Measurements from ENCODE around the gene RPTOR.
"Not testable (repeated sequence)": the region's sequence is repeated elsewhere in the genome, so short reads cannot be mapped to it uniquely, and the experiment has no call there.

The RPTOR gene

GRCh38 chr17:80687839-80688238 is 143.2 kb downstream of the RPTOR start:
- DNase-seq (ENCODE audit: low read depth in 2 of 2, low spot score in 1 of 2) = no peak

- no peak for DNase-seq (ENCODE audit: low read depth in 2 of 2, low spot score in 1 of 2)
Measured at GRCh38 chr17:80689129-80689619, 144.5 kb downstream of the RPTOR start.

GRCh38 chr17:80691784-80692183 is 147.1 kb downstream of the RPTOR start:
- DNase-seq (ENCODE audit: low read depth in 2 of 2, low spot score in 1 of 2) = no peak

- DNase-seq (ENCODE audit: low read depth in 2 of 2, low spot score in 1 of 2) = no peak
Measured at GRCh38 chr17:80692931-80693467, 148.4 kb downstream of the RPTOR start.

- DNase-seq (ENCODE audit: low read depth in 2 of 2, low spot score in 1 of 2) = no peak
Measured at GRCh38 chr17:80693511-80693910, 148.9 kb downstream of the RPTOR start.

- DNase-seq (ENCODE audit: low read depth in 2 of 2, low spot score in 1 of 2) = no peak
Measured at GRCh38 chr17:80694085-80694991, 149.7 kb downstream of the RPTOR start.

- no peak for DNase-seq (ENCODE audit: low read depth in 2 of 2, low spot score in 1 of 2)
Measured at GRCh38 chr17:80694992-80695912, 150.6 kb downstream of the RPTOR start.

GRCh38 chr17:80695979-80696378 is 151.3 kb downstream of the RPTOR start:
- DNase-seq (ENCODE audit: low read depth in 2 of 2, low spot score in 1 of 2) = no peak

GRCh38 chr17:80696456-80696855 is 151.8 kb downstream of the RPTOR start:
- DNase-seq (ENCODE audit: low read depth in 2 of 2, low spot score in 1 of 2) = no peak

GRCh38 chr17:80696964-80697363 is 152.3 kb downstream of the RPTOR start:
- DNase-seq (ENCODE audit: low read depth in 2 of 2, low spot score in 1 of 2) = no peak

- no peak for DNase-seq (ENCODE audit: low read depth in 2 of 2, low spot score in 1 of 2)
Measured at GRCh38 chr17:80698297-80698696, 153.7 kb downstream of the RPTOR start.

GRCh38 chr17:80699205-80699604 is 154.6 kb downstream of the RPTOR start:
- not testable (repeated sequence) for DNase-seq (ENCODE audit: low read depth in 2 of 2, low spot score in 1 of 2)

GRCh38 chr17:80701730-80702129 is 157.1 kb downstream of the RPTOR start:
- no peak for DNase-seq (ENCODE audit: low read depth in 2 of 2, low spot score in 1 of 2)

GRCh38 chr17:80702315-80703141 is 157.9 kb downstream of the RPTOR start:
- DNase-seq (ENCODE audit: low read depth in 2 of 2, low spot score in 1 of 2) = no peak

GRCh38 chr17:80703142-80703478 is 158.5 kb downstream of the RPTOR start:
- no peak for DNase-seq (ENCODE audit: low read depth in 2 of 2, low spot score in 1 of 2)

GRCh38 chr17:80704381-80704819 is 159.8 kb downstream of the RPTOR start:
- no peak for DNase-seq (ENCODE audit: low read depth in 2 of 2, low spot score in 1 of 2)

- DNase-seq (ENCODE audit: low read depth in 2 of 2, low spot score in 1 of 2) = no peak
Measured at GRCh38 chr17:80704894-80705293, 160.3 kb downstream of the RPTOR start.

GRCh38 chr17:80705988-80706387 is 161.3 kb downstream of the RPTOR start:
- DNase-seq (ENCODE audit: low read depth in 2 of 2, low spot score in 1 of 2) = no peak

GRCh38 chr17:80706463-80706867 is 161.8 kb downstream of the RPTOR start:
- DNase-seq (ENCODE audit: low read depth in 2 of 2, low spot score in 1 of 2) = no peak

GRCh38 chr17:80708480-80708879 is 163.8 kb downstream of the RPTOR start:
- DNase-seq (ENCODE audit: low read depth in 2 of 2, low spot score in 1 of 2) = no peak
